Kidney (tissue), 14 donors: Measurements from ENCODE around the gene TYK2. TPM values are rescaled to one million over a fixed set of nuclear protein-coding genes. Genes with fewer than 3 reads are reported as not detected.

Experiments
- DNase-seq, 5 donors: peaks; one replicate each; pipeline ENCODE4 v3.0.0-alpha.2; 2013 to 2020
- FAIRE-seq: peaks from 2 replicates; lab custom pipeline; 2012; peaks lifted over from hg19 to GRCh38; lab: Jason Lieb, UNC
- H3K27ac ChIP-seq, 2 donors: one replicate each; pipeline ENCODE4 v1.7.0; 2013; ENCODE audit warnings: low read depth in 2 of 2, low read length in 2 of 2, inconsistent platforms in 1 of 2
- H3K27me3 ChIP-seq: one replicate; pipeline ENCODE4 v1.7.1; 2013; ENCODE audit warnings: low read length, inconsistent platforms; ENCODE audit not compliant: control insufficient read depth, insufficient read depth
- H3K36me3 ChIP-seq, 3 donors: one replicate each; pipeline versions ENCODE4 v1.7.0 to v1.7.1; 2013; ENCODE audit warnings: low read length in 3 of 3, control low read depth in 1 of 3, inconsistent platforms in 1 of 3; ENCODE audit not compliant: insufficient read depth in 3 of 3, control insufficient read depth in 2 of 3
- H3K4me1 ChIP-seq, 3 donors: one replicate each; pipeline versions ENCODE4 v1.7.0 to v1.7.1; 2013; ENCODE audit warnings: low read length in 3 of 3, inconsistent platforms in 1 of 3, low read depth in 1 of 3; ENCODE audit not compliant: control insufficient read depth in 2 of 3, insufficient read depth in 2 of 3
- H3K4me3 ChIP-seq, 3 donors: one replicate each; pipeline versions ENCODE4 v1.7.0 to v1.8.1; 2013; ENCODE audit warnings: low read length in 3 of 3, control low read depth in 1 of 3, inconsistent platforms in 1 of 3
- H3K9ac ChIP-seq, 3 donors: one replicate each; pipeline versions ENCODE4 v1.7.0 to v1.7.1; 2013; ENCODE audit warnings: low read length in 3 of 3, control low read depth in 1 of 3, inconsistent platforms in 1 of 3
- H3K9me3 ChIP-seq, 3 donors: one replicate each; pipeline versions ENCODE4 v1.7.0 to v1.7.1; 2013; ENCODE audit warnings: low read length in 3 of 3, control low read depth in 1 of 3, inconsistent platforms in 1 of 3; ENCODE audit not compliant: control insufficient read depth in 2 of 3, insufficient read depth in 1 of 3
- CTCF ChIP-seq: IDR thresholded peaks from 3 replicates; pipeline ENCODE4 v1.5.1; 2012; ENCODE audit warnings: mild to moderate bottlenecking, moderate library complexity, borderline replicate concordance; ENCODE audit not compliant: insufficient read depth; ENCODE audit errors: extremely low read depth
- intact Hi-C: fragments of 100-400 bp; cut with DNase I; formaldehyde crosslinking; loops from one replicate; pipeline ENCODE4 v1.11.1; 2022
- polyA plus RNA-seq: library from polyadenylated mRNA; stranded (reverse); fragments of 350-450 nt; fragmentation: Illumina TruSeq; extraction: RNeasy Lipid Tissue Mini Kit (QIAGEN cat#74804); gene quantifications from one replicate; pipeline ENCODE4 v1.2.3, GENCODE V29; 2014; ENCODE audit warnings: low read depth, low replicate concordance; ENCODE audit not compliant: insufficient read depth
- total RNA-seq: library from RNA; stranded (reverse); fragmentation: NEBNext Ultra II Directional; extraction: Animal tissue kit (Norgen Biotek cat#: 25700); gene quantifications from one replicate; pipeline ENCODE4 v1.2.1, GENCODE V29; 2021
- donor health status: control.
- donor health status: control.
- donor health status: control.
- donor health status: control.
- donor health status: control.
- donor health status: DM: yes; HTN: yes; CAD: no.
- donor health status: Normal renal cell carcinoma (clear cell type).

The TYK2 gene
- total and polyA plus RNA-seq, 2 donors from 2014 or later: 127 to 131 TPM

DNA sequence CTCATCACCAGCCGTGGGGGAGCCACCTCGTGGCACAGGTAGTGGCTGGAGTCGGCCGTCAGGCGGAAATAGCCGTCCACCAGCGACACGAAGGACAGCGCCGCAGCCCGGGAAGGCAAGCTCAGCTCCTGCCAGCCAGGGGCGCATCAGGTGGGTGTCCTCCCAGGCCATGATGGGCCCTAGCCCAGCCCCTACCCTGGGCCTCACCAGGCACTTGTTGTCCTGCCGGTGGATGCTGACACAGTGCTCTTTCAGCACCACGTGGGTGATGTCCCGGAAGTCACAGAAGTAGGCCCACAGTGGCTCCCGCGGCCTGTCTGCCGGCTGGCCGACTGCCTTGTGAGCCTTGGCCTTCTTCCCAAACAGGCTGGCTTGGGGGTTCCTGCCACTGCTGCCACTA is 15.7 kb downstream of the TYK2 start:
- no peak overlapping the region for H3K4me3 ChIP-seq
- no peak for FAIRE-seq

GRCh38 chr19:10363789-10364281 is 16.5 kb downstream of the TYK2 start:
- H3K4me3 ChIP-seq: no peak overlapping the region
- H3K9me3 ChIP-seq: no peaks in the 10 kb centered on the region
- FAIRE-seq (no peak), DNase-seq (no peak)
- TF ChIP-seq CTCF: no peak
- no peaks in the 10 kb centered on the region for H3K4me1 ChIP-seq
- H3K27me3 ChIP-seq: no peaks in the 10 kb centered on the region
- no peak overlapping the region for H3K27ac ChIP-seq
- H3K36me3 ChIP-seq: peaks cover 0 to 24% (median 11%) of the 10 kb centered on the region in 3 donors
- no peak overlapping the region for H3K9ac ChIP-seq
- intact Hi-C loops: no loop called here

More for the DNA sequence above, 15.7 kb downstream of the TYK2 start:
- intact Hi-C loops: no loop called here
- no peak overlapping the region for H3K9ac ChIP-seq
- peaks cover 0 to 21% (median 11%) of the 10 kb centered on the region in 3 donors for H3K36me3 ChIP-seq
- no peaks in the 10 kb centered on the region for H3K27me3 ChIP-seq
- H3K4me1 ChIP-seq: no peaks in the 10 kb centered on the region
- no peak for TF ChIP-seq CTCF
- no peak for DNase-seq
- no peak overlapping the region for H3K27ac ChIP-seq
- no peaks in the 10 kb centered on the region for H3K9me3 ChIP-seq

- intact Hi-C loops: no loop called here
- TF ChIP-seq CTCF: no peak
- Histone ChIP-seq H3K4me3 (no peak overlapping the region), H3K27ac (no peak overlapping the region), H3K27me3 (no peaks in the 10 kb centered on the region), H3K4me1 (no peaks in the 10 kb centered on the region), H3K9me3 (no peaks in the 10 kb centered on the region), H3K9ac (no peak overlapping the region), H3K36me3 (peaks cover 0 to 24% (median 5%) of the 10 kb centered on the region in 3 donors)
- no peak for FAIRE-seq
- DNase-seq: no peak
Observed at GRCh38 chr19:10362259-10362658, 18.1 kb downstream of the TYK2 start.

GRCh38 chr19:10361569-10362011 is 18.8 kb downstream of the TYK2 start:
- no peak for TF ChIP-seq CTCF
- no peak overlapping the region for H3K9ac ChIP-seq
- H3K36me3 ChIP-seq: peaks cover 0 to 24% (median 5%) of the 10 kb centered on the region in 3 donors
- H3K27me3 ChIP-seq: no peaks in the 10 kb centered on the region
- no peak overlapping the region for H3K27ac ChIP-seq
- H3K9me3 ChIP-seq: no peaks in the 10 kb centered on the region
- DNase-seq (no peak), FAIRE-seq (no peak)
- intact Hi-C loops: no loop called here
- H3K4me1 ChIP-seq: no peaks in the 10 kb centered on the region
- no peak overlapping the region for H3K4me3 ChIP-seq
